ENCODE measurements around the gene PAK5. TPM values are rescaled to one million over a fixed set of nuclear protein-coding genes. Genes with fewer than 3 reads are reported as not detected.

Gene PAK5
- total RNA-seq, 1 donor from 2014 or later, result 1.6 TPM

- Histone ChIP-seq H3K4me1 (peaks cover 71% of the 10 kb centered on the region), H3K9ac (no peak overlapping the region), H2AFZ (replicated peaks) (no peak overlapping the region), H3K79me2 (ENCODE audit: low read depth) (no peaks in the 10 kb centered on the region), H4K20me1 (ENCODE audit: low read depth) (no peaks in the 10 kb centered on the region), H3K36me3 (no peaks in the 10 kb centered on the region), H3K4me2 (peak overlapping the region; percentile 38), H3K27ac (no peak overlapping the region), H3K27me3 (peaks cover 3% of the 10 kb centered on the region), H3F3A (ENCODE audit: low read depth) (peaks cover 40% of the 10 kb centered on the region), H3K4me3 (no peak overlapping the region), H3K9me3 (ENCODE audit: low read depth) (no peaks in the 10 kb centered on the region)
- Mint-ChIP-seq H3K36me3 (peaks cover 4% of the 10 kb centered on the region), H3K9me3 (peaks cover 23% of the 10 kb centered on the region), H3K27me3 (ENCODE audit: insufficient read depth, low read depth) (peaks cover 13% of the 10 kb centered on the region), H3K27ac (no peak overlapping the region), H3K4me1 (peaks cover 46% of the 10 kb centered on the region), H3K4me3 (no peak overlapping the region)
- TF ChIP-seq CTCF (IDR thresholded peaks at IDR 0.05) (no peak), EZH2phosphoT487 (IDR thresholded peaks at IDR 0.05) (no peak), EZH2 (IDR thresholded peaks at IDR 0.05) (no peak)
- peak; percentile 47 for DNase-seq (ENCODE audit: low spot score)
Measured at GRCh38 chr20:9576695-9577094, 262.2 kb downstream of the PAK5 start.

- Histone ChIP-seq H3K9me3 (ENCODE audit: low read depth) (no peaks in the 10 kb centered on the region), H3K36me3 (no peaks in the 10 kb centered on the region), H3K4me2 (no peak overlapping the region), H3F3A (ENCODE audit: low read depth) (peaks cover 40% of the 10 kb centered on the region), H3K27ac (no peak overlapping the region), H3K79me2 (ENCODE audit: low read depth) (no peaks in the 10 kb centered on the region), H2AFZ (replicated peaks) (no peak overlapping the region), H3K4me3 (no peak overlapping the region), H4K20me1 (ENCODE audit: low read depth) (no peaks in the 10 kb centered on the region), H3K9ac (no peak overlapping the region), H3K4me1 (peaks cover 74% of the 10 kb centered on the region), H3K27me3 (peaks cover 12% of the 10 kb centered on the region)
- Mint-ChIP-seq H3K27ac (no peak overlapping the region), H3K4me1 (peaks cover 50% of the 10 kb centered on the region), H3K36me3 (peaks cover 4% of the 10 kb centered on the region), H3K9me3 (peaks cover 23% of the 10 kb centered on the region), H3K4me3 (no peak overlapping the region), H3K27me3 (ENCODE audit: insufficient read depth, low read depth) (peaks cover 16% of the 10 kb centered on the region)
- no peak for DNase-seq (ENCODE audit: low spot score)
- TF ChIP-seq CTCF (IDR thresholded peaks at IDR 0.05) (no peak), EZH2 (IDR thresholded peaks at IDR 0.05) (no peak), EZH2phosphoT487 (IDR thresholded peaks at IDR 0.05) (no peak)
Measured at GRCh38 chr20:9575836-9576235, 263.0 kb downstream of the PAK5 start.

- H3K36me3 ChIP-seq, result no peaks in the 10 kb centered on the region
- H3K9ac ChIP-seq, result no peak overlapping the region
- peaks cover 18% of the 10 kb centered on the region for H3K9me3 Mint-ChIP-seq
- no peaks in the 10 kb centered on the region for H3K79me2 ChIP-seq (ENCODE audit: low read depth)
- DNase-seq (ENCODE audit: low spot score), result no peak
- peaks cover 50% of the 10 kb centered on the region for H3K4me1 Mint-ChIP-seq
- peaks cover 17% of the 10 kb centered on the region for H3K27me3 Mint-ChIP-seq (ENCODE audit: insufficient read depth, low read depth)
- H3K4me1 ChIP-seq, result peaks cover 80% of the 10 kb centered on the region
- H3K4me2 ChIP-seq, result peak overlapping the region; percentile 88
- H4K20me1 ChIP-seq (ENCODE audit: low read depth), result no peaks in the 10 kb centered on the region
- H3F3A ChIP-seq (ENCODE audit: low read depth), result peaks cover 40% of the 10 kb centered on the region
- peak overlapping the region; percentile 36 for H3K27ac ChIP-seq
- peak overlapping the region; percentile 37 for H3K4me3 ChIP-seq
- H2AFZ ChIP-seq (replicated peaks), result no peak overlapping the region
- no peaks in the 10 kb centered on the region for H3K36me3 Mint-ChIP-seq
- H3K27me3 ChIP-seq, result peaks cover 22% of the 10 kb centered on the region
- no peak for TF ChIP-seq EZH2 (IDR thresholded peaks at IDR 0.05)
- TF ChIP-seq EZH2phosphoT487 (IDR thresholded peaks at IDR 0.05), result no peak
- no peak for TF ChIP-seq CTCF (IDR thresholded peaks at IDR 0.05)
- H3K4me3 Mint-ChIP-seq, result no peak overlapping the region
- no peaks in the 10 kb centered on the region for H3K9me3 ChIP-seq (ENCODE audit: low read depth)
- peak overlapping the region; percentile 15 for H3K27ac Mint-ChIP-seq
Measured at GRCh38 chr20:9574776-9575175, 264.1 kb downstream of the PAK5 start.
